ENCODE measurements around the gene PGM2. TPM values are rescaled to one million over a fixed set of nuclear protein-coding genes. Genes with fewer than 3 reads are reported as not detected.

Gene PGM2
- polyA plus RNA-seq, 5 donors = 20.6 to 30.5 (median 28.6) TPM

- DNase-seq = no peak
Observed at GRCh38 chr4:37896206-37896860, 69.8 kb downstream of the PGM2 start.

GRCh38 chr4:37902212-37902611 is 75.7 kb downstream of the PGM2 start:
- no peak for DNase-seq

DNA sequence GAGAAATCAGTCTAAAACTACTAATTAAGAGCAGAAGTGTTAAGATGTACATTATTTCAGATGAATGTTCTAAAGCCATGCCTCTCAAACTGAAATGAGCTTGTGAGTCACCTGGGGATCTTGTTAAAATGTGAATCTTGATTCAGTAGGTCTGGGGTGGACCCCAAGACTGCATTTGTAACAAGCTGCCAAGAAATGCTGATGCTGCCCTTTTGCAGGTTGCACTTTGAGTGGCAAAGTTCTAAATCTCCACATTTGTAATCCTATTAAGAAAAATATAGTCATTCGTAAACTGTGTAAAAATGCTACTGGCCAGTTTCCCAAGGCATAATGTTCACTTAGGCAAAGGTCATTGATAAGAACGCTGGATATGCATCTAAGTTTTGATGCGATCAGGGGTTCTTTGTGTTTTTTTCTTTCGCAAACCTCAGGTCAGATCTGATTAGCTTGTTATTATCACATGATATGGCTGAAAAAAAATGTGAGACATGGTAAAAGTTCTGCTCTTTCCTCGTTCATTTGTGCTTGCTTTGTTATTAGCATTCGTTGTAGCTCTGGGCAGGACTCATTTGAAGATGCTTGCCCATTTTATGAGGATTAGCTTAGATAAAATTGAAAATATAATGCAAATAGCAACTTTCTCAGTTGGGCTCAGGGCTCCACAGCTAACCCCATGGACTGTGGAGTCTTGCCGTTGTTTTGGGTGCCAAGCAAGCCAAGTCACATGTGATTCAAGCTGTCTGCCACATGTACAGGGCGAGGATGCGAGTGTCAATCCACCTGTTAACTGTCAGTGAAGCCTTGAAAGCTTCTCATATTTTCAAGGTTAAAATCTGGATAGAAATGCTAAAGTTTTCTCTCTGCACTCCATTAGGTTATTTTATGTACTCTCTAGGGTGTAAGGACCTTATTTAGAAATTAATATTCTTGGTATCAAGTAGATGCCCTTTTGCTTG is 76.5 kb downstream of the PGM2 start:
- DNase-seq = no peak

DNA sequence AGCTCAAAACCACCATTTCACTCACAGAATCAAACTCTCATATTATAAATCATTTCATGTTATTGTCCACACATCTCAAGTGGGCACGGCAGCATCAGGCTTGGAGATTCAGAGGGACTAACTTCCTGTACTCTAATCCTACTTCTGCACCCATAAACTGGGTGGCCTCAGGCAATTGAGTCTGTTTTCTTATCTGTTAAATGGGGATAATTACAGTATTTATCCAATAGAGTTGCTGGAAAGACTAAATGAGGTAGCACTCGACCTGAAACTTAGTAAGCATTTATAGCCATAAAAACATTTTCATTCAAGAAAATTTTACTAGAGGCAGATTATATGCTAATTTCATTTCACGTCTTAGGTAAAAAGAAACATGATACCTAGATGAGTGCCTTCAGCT is 77.4 kb downstream of the PGM2 start:
- DNase-seq = no peak

DNA sequence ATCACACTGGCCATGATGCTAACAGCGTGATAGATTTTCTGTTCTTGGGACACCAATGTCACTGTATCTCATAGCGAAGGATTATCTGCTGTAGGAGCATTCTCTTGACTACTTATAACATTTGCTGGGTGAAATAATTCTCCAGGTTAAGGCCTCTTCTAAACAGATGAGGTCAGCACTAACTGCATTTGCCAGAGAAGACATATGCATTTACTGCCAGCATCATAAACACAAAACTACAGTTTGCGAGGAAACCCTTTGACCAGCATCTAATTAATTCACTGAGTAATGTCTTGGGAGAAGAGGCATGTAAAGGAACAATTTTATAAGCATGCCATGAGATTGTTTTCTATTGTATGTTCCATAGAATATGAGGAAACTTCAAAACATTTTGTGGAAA is 78.3 kb downstream of the PGM2 start:
- no peak for DNase-seq

DNA sequence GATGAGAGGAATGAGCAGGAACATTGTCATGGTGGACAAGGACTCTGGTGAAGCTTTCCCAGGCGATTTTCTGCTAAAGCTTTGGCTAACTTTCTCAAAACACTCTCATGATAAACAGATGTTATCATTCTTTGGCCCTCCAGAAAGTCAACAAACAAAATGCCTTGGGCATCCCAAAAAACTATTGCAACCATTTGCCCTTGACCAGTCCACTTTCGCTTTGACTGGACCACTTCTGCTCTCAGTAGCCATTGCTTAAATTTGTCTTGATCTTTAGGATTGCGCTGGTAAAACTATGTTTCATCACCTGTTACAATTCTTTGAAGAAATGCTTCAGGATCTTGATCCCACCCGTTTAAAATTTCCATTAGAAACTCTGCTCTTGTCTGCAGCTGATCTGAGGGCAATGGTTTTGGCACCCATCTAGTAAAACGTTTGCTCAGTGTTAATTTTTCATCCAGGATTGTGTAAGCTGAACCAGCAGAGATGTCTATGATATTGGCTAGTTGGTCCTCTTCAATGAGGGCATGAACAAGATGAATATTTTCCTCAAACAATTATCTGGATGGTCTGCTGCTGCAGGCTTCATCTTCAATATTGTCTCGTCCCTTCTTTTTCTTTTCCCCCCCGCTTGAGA is 79.2 kb downstream of the PGM2 start:
- no peak for DNase-seq

GRCh38 chr4:37908488-37909331 is 82.2 kb downstream of the PGM2 start:
- DNase-seq = no peak

GRCh38 chr4:37909332-37910090 is 83.0 kb downstream of the PGM2 start:
- DNase-seq = no peak

DNA sequence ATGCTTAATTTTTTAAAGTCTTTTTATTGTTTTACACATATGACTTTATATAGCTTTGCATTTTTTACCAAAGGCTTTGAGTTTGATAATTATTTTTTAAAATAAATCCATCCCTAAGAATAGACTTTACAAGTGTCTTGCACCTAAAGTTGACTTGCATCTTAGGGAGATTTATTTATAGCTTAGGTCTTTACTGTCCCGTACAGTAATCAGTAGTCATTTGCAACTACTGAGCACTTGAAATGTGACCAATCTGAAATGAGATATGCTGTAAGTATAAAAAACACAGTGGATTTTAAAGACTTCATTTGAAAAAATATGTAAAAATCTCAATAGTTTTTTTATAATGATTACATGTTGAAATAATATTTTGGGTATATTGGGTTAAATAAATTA is 83.6 kb downstream of the PGM2 start:
- DNase-seq = no peak

Other genes with a start within 250 kb of the PGM2 start
- gene RELL1, start 140.3 kb upstream of the PGM2 start, polyA plus RNA-seq (ENCODE audit: insufficient read depth in 1 of 5, insufficient read length in 5 of 5, low replicate concordance in 1 of 5) = 10 to 100 TPM in 2 of 5 donors, 1 to 10 TPM in 3; 8.4 to 11.0 (median 9.4) TPM
- 10 to 100 TPM; 61.0 to 70.7 (median 67.7) TPM for gene TBC1D1, start 64.4 kb downstream of the PGM2 start, polyA plus RNA-seq (ENCODE audit: insufficient read depth in 1 of 5, insufficient read length in 5 of 5, low replicate concordance in 1 of 5)
- not detected for gene PTTG2, start 133.7 kb downstream of the PGM2 start, polyA plus RNA-seq (ENCODE audit: insufficient read depth in 1 of 5, insufficient read length in 5 of 5, low replicate concordance in 1 of 5)

All from right lung (tissue), 5 donors.